ENCODE data around the gene LTK. TPM values are rescaled to one million over a fixed set of nuclear protein-coding genes. Genes with fewer than 3 reads are reported as not detected.

LTK gene
- total and polyA plus RNA-seq, 2 of the 4 experiments (the other 2 are of a cell fraction), result 0.18 to 0.62 TPM

DNA sequence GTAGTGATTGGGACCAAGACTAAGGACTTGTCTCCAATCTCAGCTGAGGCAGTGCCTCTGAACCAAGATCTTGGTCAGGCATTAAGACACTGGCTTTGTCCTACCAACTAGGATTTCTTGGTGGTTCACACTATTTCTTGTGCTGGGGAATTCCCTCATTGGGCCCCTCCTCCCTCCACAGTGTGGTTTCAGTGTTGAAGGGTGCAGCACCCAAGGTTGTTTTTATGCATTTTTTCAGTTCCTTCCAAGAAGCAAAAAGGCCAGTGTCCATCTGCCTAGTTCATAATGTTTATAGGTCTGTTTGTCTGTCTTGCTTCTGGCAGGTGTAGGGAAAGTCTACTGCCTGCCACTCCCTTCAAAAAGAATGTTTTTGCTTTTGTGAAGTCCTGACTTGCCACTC, 30.5 kb downstream of the LTK start:
- Histone ChIP-seq H3K79me1 (ENCODE audit: low read depth in 1 of 2, low read length in 2 of 2) (peaks cover 4 to 21% of the 10 kb centered on the region in 2 experiments; a peak in 2 of 4 replicates), H3K14ac (replicated peaks; ENCODE audit: low read depth, low read length) (no peak overlapping the region), H4K5ac (ENCODE audit: low read depth, low read length) (no peak overlapping the region), H4K20me1 (ENCODE audit: insufficient read depth, low read length) (no peaks in the 10 kb centered on the region), H3K4me3 (ENCODE audit: insufficient read depth, low read depth, low read length) (no peak overlapping the region), H4K91ac (ENCODE audit: insufficient read depth, low read depth, low read length) (no peak overlapping the region), H4K8ac (ENCODE audit: low read depth in 2 of 2, low read length in 2 of 2) (no peak overlapping the region), H3K4me1 (ENCODE audit: control insufficient read depth, insufficient read depth, low read length) (no peaks in the 10 kb centered on the region), H3K23ac (ENCODE audit: low read depth, low read length) (no peak overlapping the region), H2BK120ac (ENCODE audit: low read depth, low read length) (no peak overlapping the region), H3K18ac (ENCODE audit: low read depth, low read length) (no peak overlapping the region), H3K27me3 (ENCODE audit: control insufficient read depth, insufficient read depth, low read length) (no peaks in the 10 kb centered on the region), H3K4ac (ENCODE audit: low read depth, low read length) (no peak overlapping the region), H2BK5ac (ENCODE audit: low read depth, low read length, poor library complexity, severe bottlenecking) (no peak overlapping the region), H2BK15ac (ENCODE audit: low read depth, low read length) (no peak overlapping the region), H2AK9ac (replicated peaks; ENCODE audit: low read depth, low read length, poor library complexity) (no peak overlapping the region), H2BK20ac (ENCODE audit: low read depth, low read length) (no peak overlapping the region), H3K9me1 (ENCODE audit: insufficient read depth, low read length) (peaks cover 28% of the 10 kb centered on the region), H3K4me2 (ENCODE audit: low read depth, low read length) (no peak overlapping the region), H3K9ac (ENCODE audit: low read depth, low read length) (no peak overlapping the region), H3K9me3 (ENCODE audit: control insufficient read depth, insufficient read depth, low read length) (no peaks in the 10 kb centered on the region), H2AK5ac (ENCODE audit: low read depth, low read length) (no peak overlapping the region), H3K27ac (ENCODE audit: insufficient read depth, low read length) (no peak overlapping the region), H2AFZ (replicated peaks; ENCODE audit: low read length, poor library complexity) (no peak overlapping the region), H3K36me3 (ENCODE audit: control insufficient read depth, insufficient read depth, low read length) (peaks cover 33% of the 10 kb centered on the region), H3K56ac (ENCODE audit: extremely low read depth, insufficient read depth, low read length) (no peak overlapping the region)
- no TSS peak for BruUV-seq (replicated peaks)
- no peak for DNase-seq
- POLR2A ChIA-PET (ENCODE audit: unreplicated experiment), result no interaction called here
- no peak for ATAC-seq (ENCODE audit: low read depth)
- dilution Hi-C loops (cut with HindIII; ENCODE audit: low sequenced_read_pairs, unreplicated experiment) (no loop called here), intact Hi-C loops (cut with micrococcal nuclease) (no loop called here), in situ Hi-C loops (cut with MboI; ENCODE audit: low sequenced_read_pairs) (no loop called here)
- CTCF ChIA-PET, result no interaction called here
- TF ChIP-seq MAZ (IDR thresholded peaks at IDR 0.05; ENCODE audit: borderline replicate concordance, low read depth, low read length), result no peak
- TF ChIP-seq RFX5 (IDR thresholded peaks at IDR 0.05; ENCODE audit: low read depth, low read length), result no peak
- TF ChIP-seq POLR2A (IDR thresholded peaks at IDR 0.05; ENCODE audit: low read depth, low read length), result no peak
- TF ChIP-seq, protein P1, sequence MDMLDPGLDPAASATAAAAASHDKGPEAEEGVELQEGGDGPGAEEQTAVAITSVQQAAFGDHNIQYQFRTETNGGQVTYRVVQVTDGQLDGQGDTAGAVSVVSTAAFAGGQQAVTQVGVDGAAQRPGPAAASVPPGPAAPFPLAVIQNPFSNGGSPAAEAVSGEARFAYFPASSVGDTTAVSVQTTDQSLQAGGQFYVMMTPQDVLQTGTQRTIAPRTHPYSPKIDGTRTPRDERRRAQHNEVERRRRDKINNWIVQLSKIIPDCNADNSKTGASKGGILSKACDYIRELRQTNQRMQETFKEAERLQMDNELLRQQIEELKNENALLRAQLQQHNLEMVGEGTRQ (IDR thresholded peaks at IDR 0.05; ENCODE audit: low read depth, low read length), result no peak
- TF ChIP-seq MXI1 (IDR thresholded peaks at IDR 0.05; ENCODE audit: borderline replicate concordance, low read depth, low read length), result no peak
- TF ChIP-seq FOS (IDR thresholded peaks at IDR 0.05; ENCODE audit: low read depth, low read length), result no peak
- TF ChIP-seq NFE2L2 (IDR thresholded peaks at IDR 0.05; ENCODE audit: low read depth, low read length), result no peak
- no peak for TF ChIP-seq BHLHE40 (IDR thresholded peaks at IDR 0.05; ENCODE audit: low read depth, low read length)
- TF ChIP-seq CEBPB (IDR thresholded peaks at IDR 0.05; ENCODE audit: low read depth, low read length), result no peak
- TF ChIP-seq, protein P2, sequence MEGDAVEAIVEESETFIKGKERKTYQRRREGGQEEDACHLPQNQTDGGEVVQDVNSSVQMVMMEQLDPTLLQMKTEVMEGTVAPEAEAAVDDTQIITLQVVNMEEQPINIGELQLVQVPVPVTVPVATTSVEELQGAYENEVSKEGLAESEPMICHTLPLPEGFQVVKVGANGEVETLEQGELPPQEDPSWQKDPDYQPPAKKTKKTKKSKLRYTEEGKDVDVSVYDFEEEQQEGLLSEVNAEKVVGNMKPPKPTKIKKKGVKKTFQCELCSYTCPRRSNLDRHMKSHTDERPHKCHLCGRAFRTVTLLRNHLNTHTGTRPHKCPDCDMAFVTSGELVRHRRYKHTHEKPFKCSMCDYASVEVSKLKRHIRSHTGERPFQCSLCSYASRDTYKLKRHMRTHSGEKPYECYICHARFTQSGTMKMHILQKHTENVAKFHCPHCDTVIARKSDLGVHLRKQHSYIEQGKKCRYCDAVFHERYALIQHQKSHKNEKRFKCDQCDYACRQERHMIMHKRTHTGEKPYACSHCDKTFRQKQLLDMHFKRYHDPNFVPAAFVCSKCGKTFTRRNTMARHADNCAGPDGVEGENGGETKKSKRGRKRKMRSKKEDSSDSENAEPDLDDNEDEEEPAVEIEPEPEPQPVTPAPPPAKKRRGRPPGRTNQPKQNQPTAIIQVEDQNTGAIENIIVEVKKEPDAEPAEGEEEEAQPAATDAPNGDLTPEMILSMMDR (conservative IDR thresholded peaks at IDR 0.05; ENCODE audit: low read depth, low read length), result no peak
- TF ChIP-seq ELK1 (IDR thresholded peaks at IDR 0.05; ENCODE audit: borderline replicate concordance, low read depth, low read length), result no peak
- TF ChIP-seq RAD21 (IDR thresholded peaks at IDR 0.05; ENCODE audit: low read length), result no peak
- no peak for TF ChIP-seq MAFK (IDR thresholded peaks at IDR 0.05; ENCODE audit: low read depth, low read length)
- TF ChIP-seq SMC3 (IDR thresholded peaks at IDR 0.05; ENCODE audit: low read depth, low read length), result no peak
- TF ChIP-seq RCOR1 (IDR thresholded peaks at IDR 0.05; ENCODE audit: insufficient replicate concordance, low read length), result no peak
- no peak for TF ChIP-seq CHD1 (IDR thresholded peaks at IDR 0.05; ENCODE audit: low read depth, low read length)

Data from IMR-90 (cell line).